IPS-11a (cell line): ENCODE data around the gene DGKB.

Experiments used
- H3K4me3 ChIP-seq: one replicate; pipeline ENCODE4 v1.5.1; 2013; ENCODE audit warnings: low read depth, low read length, control low read depth

The DGKB gene

DNA sequence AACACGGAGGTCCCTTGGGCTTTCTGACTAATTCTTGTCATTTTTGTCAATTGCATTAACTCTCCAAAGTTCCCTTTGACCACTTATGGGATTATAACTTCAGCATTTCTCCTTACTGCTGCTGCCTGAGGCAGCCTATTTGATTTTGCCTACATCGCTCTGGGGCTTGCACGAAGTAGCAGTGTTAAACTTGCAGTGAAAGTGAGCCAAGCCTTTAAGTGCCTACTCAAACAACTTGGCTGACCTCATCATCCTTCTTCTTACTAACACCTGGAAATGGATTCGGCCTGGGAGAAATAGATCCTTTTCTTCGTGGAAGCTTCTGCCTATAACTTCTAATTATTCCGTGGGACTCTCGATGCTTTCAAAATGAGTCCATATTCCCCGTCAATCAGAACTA lies 76.6 kb downstream of the DGKB start:
- H3K4me3 ChIP-seq, result no peak overlapping the region

DNA sequence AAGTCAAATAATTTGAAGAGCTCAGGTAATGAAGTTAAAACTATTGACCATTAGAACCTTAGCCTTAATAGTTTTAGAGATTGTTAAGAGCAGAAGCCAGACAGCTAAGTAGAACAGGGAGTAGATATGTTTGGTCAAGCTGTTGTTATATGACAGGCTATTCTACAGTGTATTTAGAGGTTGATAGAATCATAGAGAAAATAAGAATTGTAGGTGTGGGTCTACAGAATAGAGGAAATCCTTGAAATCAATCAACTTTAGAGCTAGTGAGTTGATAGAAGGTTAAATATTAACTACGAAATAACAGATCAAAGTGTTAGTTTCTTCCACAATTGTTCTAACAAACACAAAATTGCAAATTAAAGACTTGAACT lies 80.1 kb downstream of the DGKB start:
- no peak overlapping the region for H3K4me3 ChIP-seq

- H3K4me3 ChIP-seq, result no peak overlapping the region
Observed at GRCh38 chr7:14821757-14822480, 80.6 kb downstream of the DGKB start.

- no peak overlapping the region for H3K4me3 ChIP-seq
Observed at GRCh38 chr7:14818871-14819270, 83.7 kb downstream of the DGKB start.

GRCh38 chr7:14817829-14818614 lies 84.5 kb downstream of the DGKB start:
- H3K4me3 ChIP-seq, result no peak overlapping the region

DNA sequence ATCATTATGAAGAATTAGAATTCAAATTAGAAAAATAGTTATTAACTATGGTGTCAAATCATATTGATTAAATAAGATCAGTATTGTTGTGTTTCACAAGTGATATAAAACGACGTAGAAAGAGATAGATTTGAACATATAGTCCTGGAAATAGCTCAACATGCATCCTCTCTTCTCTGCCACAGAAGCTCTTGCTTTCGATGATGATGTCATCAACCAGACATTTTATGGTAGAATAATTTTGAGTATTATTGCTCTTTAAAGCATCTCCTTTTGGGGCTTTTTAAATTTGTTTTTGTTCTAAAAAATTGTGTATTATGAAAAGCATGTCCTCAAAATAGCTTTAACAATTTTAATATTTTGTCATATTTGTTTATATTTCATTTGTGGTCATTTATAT lies 95.0 kb downstream of the DGKB start:
- no peak overlapping the region for H3K4me3 ChIP-seq

- no peak overlapping the region for H3K4me3 ChIP-seq
Observed at GRCh38 chr7:14806891-14807290, 95.7 kb downstream of the DGKB start.

DNA sequence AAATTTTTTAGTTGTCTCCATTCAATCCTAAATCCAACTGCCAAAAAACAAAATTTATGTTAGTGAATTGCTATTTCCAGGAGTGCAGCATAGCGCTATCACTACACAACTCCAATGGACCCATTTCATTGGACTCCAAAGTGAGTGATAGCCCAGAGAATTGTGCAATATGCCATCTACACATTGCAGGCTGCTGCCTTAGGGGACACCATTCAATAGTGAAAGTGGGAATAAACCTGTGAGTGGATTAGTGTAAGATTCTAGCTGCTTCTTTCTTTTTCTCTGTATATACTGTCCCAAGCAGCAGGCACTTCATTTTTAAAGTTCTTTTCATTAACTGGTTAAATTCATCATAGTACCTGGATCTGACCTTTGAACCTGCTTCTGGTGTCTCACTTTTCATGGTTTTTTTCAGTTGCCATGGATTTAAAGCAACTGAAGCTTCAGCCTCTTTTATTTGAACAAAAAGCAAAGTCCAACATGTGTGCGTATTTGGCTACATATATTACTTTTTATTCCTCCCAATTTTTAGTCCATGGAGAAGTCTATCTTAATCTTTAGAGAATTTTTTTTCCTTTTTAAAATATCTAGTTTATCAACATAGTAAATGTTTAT lies 97.3 kb downstream of the DGKB start:
- no peak overlapping the region for H3K4me3 ChIP-seq

GRCh38 chr7:14800664-14801063 lies 101.9 kb downstream of the DGKB start:
- H3K4me3 ChIP-seq, result no peak overlapping the region

- H3K4me3 ChIP-seq, result no peak overlapping the region
Observed at GRCh38 chr7:14793151-14793550, 109.4 kb downstream of the DGKB start.

DNA sequence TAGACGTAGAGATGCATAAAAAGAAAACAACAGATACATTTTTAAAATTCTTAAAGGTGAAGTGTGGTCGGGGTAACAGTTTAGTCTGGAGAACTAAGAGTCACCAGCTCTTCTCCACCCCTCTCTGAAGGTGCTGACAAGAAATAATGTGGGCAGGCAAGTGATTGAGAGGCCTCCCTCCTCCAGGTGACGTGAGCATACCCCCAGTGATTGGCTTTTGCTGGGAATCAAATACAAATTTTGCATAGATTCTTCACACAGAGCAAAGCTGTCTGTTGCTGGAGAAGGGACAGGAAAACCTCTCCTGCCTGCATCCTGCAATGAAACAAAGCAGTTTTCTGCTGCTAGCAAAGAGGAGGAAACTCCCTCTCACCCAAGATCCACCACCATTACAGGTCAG lies 115.0 kb downstream of the DGKB start:
- no peak overlapping the region for H3K4me3 ChIP-seq

DNA sequence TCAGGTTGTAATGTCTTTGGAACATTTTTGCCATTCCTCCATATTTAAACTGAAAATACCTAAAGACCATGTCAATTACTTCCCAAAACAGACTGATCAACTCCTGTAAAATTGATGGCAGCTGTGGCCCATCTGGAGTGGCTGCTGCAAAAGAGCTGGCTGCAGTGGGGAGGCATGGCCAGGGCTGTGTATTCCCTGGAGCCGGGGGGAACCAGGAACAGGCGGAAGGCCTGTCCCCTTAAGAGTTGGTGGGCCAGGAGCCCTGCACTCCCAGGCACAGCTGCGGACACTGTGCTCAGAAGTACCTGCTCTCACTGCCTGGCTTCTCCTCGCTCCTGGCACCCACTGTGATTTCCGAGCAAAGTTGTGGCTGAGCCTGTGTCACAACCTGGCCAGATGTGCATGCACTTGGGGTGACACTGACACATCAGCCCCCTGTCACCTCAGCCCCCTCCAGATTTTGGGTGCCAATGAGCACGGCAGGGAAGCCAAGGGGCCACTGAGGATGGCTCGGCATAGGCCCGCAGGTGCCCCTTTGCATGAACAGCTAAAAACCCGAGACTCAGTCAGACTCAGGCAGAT lies 116.1 kb downstream of the DGKB start:
- no peak overlapping the region for H3K4me3 ChIP-seq

GRCh38 chr7:14777806-14778205 lies 124.7 kb downstream of the DGKB start:
- H3K4me3 ChIP-seq, result no peak overlapping the region

GRCh38 chr7:14776266-14776665 lies 126.3 kb downstream of the DGKB start:
- no peak overlapping the region for H3K4me3 ChIP-seq

DNA sequence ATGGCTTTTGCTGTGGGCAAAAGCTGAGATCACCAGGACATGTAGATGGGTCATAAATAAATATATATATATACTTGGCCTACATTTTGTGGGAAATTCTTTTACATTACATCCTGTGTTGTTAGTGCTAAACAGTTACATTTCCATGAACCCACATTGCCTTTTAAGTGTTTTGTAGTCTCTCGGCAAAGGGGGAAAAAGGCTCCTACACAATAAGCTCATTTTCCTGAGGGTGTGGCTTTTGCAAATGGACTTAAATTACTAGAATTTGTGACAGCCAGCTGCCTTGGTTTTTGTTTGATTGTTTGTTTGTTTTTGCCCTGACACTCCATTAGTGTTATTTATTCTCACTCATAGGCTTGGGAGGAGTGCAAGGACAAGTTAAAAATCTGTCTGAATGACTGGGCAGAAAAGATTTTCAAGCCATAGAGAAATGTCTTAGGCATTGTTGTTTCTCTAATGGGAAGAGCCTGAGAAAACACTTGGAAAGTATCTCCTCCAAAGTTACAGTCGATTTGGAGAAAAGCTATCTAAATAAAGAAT lies 128.8 kb downstream of the DGKB start:
- H3K4me3 ChIP-seq, result no peak overlapping the region

- no peak overlapping the region for H3K4me3 ChIP-seq
Observed at GRCh38 chr7:14770614-14771013, 131.9 kb downstream of the DGKB start.

- no peak overlapping the region for H3K4me3 ChIP-seq
Observed at GRCh38 chr7:14769261-14769660, 133.3 kb downstream of the DGKB start.

DNA sequence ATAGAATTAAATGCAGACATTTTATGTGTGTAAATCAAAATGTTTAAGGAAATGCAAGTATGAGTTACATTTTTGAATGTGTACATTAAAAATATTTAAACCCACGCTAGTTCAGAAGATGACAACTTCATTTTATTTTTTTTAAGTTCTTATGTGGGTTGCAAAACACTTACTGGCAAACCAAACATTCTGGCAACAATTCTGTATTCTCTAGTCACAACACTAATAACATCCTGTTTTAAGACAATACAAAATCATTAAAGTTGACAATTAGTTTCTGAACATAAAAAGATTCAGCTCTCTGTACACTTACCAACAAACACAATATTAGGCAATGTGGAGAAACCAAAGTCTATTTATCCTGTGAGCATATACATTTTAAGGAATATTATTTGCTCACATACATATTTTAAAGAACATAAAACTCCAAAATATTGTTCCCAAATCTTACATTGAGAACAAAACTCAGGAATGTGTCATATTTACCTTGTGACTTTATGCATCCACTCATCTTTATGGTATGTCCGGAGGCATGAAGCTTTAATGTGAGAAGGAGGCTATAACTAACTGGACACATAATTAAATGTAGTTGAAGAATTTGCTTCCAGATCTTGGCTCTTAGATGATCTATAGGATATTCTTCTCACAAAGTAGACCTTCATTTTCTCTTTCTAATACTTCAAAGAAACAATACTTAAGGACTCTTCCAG lies 134.7 kb downstream of the DGKB start:
- no peak overlapping the region for H3K4me3 ChIP-seq

GRCh38 chr7:14766747-14767146 lies 135.8 kb downstream of the DGKB start:
- no peak overlapping the region for H3K4me3 ChIP-seq

- no peak overlapping the region for H3K4me3 ChIP-seq
Observed at GRCh38 chr7:14765731-14766130, 136.8 kb downstream of the DGKB start.

- no peak overlapping the region for H3K4me3 ChIP-seq
Observed at GRCh38 chr7:14762561-14762960, 140.0 kb downstream of the DGKB start.
